ENCODE data around the gene MICU2. TPM values are rescaled to one million over a fixed set of nuclear protein-coding genes. Genes with fewer than 3 reads are reported as not detected.

MICU2 gene
- total and polyA plus RNA-seq, 4 donors: 29.0 to 85.9 (median 39.3) TPM

- ATAC-seq (ENCODE audit: insufficient read depth, low FRiP score): peak; percentile 47
- no peaks in the 10 kb centered on the region for H3K27me3 ChIP-seq (ENCODE audit: control insufficient read depth in 3 of 3, insufficient read depth in 3 of 3, low read length in 2 of 3)
- no peak for DNase-seq
- no peak overlapping the region for H3K9ac ChIP-seq (ENCODE audit: insufficient read depth in 1 of 2, low read length in 2 of 2)
- no peak for TF ChIP-seq CTCF (IDR thresholded peaks at IDR 0.05; ENCODE audit: control extremely low read depth, extremely low read depth)
- H3K4me3 ChIP-seq: no peak overlapping the region
- whole genome bisulfite sequencing, 2 donors: 85 to 88% methylated on average over 6 of the region's 6 CpGs
- H3K9me3 ChIP-seq (ENCODE audit: control insufficient read depth in 4 of 4, insufficient read depth in 3 of 4, low read length in 3 of 4): no peaks in the 10 kb centered on the region
- no peak overlapping the region for H3K27ac ChIP-seq (ENCODE audit: low read depth in 1 of 2, low read length in 1 of 2)
- H3K4me1 ChIP-seq (ENCODE audit: control insufficient read depth in 5 of 5, insufficient read depth in 5 of 5, low read length in 5 of 5): peaks cover 0 to 13% (median 0%) of the 10 kb centered on the region in 5 donors
- no peaks in the 10 kb centered on the region for H3K36me3 ChIP-seq (ENCODE audit: control insufficient read depth in 4 of 4, insufficient read depth in 4 of 4, low read length in 4 of 4)
Measured at GRCh38 chr13:21453387-21454081, 150.4 kb downstream of the MICU2 start.

- Histone ChIP-seq H3K27me3 (ENCODE audit: control insufficient read depth in 3 of 3, insufficient read depth in 3 of 3, low read length in 2 of 3) (no peaks in the 10 kb centered on the region), H3K4me3 (no peak overlapping the region), H3K9ac (ENCODE audit: insufficient read depth in 1 of 2, low read length in 2 of 2) (no peak overlapping the region), H3K4me1 (ENCODE audit: control insufficient read depth in 5 of 5, insufficient read depth in 5 of 5, low read length in 5 of 5) (no peaks in the 10 kb centered on the region), H3K9me3 (ENCODE audit: control insufficient read depth in 4 of 4, insufficient read depth in 3 of 4, low read length in 3 of 4) (no peaks in the 10 kb centered on the region), H3K36me3 (ENCODE audit: control insufficient read depth in 4 of 4, insufficient read depth in 4 of 4, low read length in 4 of 4) (no peaks in the 10 kb centered on the region), H3K27ac (ENCODE audit: low read depth in 1 of 2, low read length in 1 of 2) (no peak overlapping the region)
- WGBS, 2 donors: 31 to 62% methylated on average over 3 of the region's 3 CpGs
- no peak for ATAC-seq (ENCODE audit: insufficient read depth, low FRiP score)
- TF ChIP-seq CTCF (IDR thresholded peaks at IDR 0.05; ENCODE audit: control extremely low read depth, extremely low read depth): no peak
- no peak for DNase-seq
Measured at GRCh38 chr13:21450936-21451335, 153.0 kb downstream of the MICU2 start.

GRCh38 chr13:21446656-21447055 is 157.3 kb downstream of the MICU2 start:
- DNase-seq (no peak), ATAC-seq (ENCODE audit: insufficient read depth, low FRiP score) (no peak)
- Histone ChIP-seq H3K9ac (ENCODE audit: insufficient read depth in 1 of 2, low read length in 2 of 2) (no peak overlapping the region), H3K9me3 (ENCODE audit: control insufficient read depth in 4 of 4, insufficient read depth in 3 of 4, low read length in 3 of 4) (no peaks in the 10 kb centered on the region), H3K36me3 (ENCODE audit: control insufficient read depth in 4 of 4, insufficient read depth in 4 of 4, low read length in 4 of 4) (peaks cover 0 to 2% (median 0%) of the 10 kb centered on the region in 4 donors), H3K27ac (ENCODE audit: low read depth in 1 of 2, low read length in 1 of 2) (no peak overlapping the region), H3K4me3 (no peak overlapping the region), H3K27me3 (ENCODE audit: control insufficient read depth in 3 of 3, insufficient read depth in 3 of 3, low read length in 2 of 3) (no peaks in the 10 kb centered on the region), H3K4me1 (ENCODE audit: control insufficient read depth in 5 of 5, insufficient read depth in 5 of 5, low read length in 5 of 5) (peaks cover 0 to 2% (median 0%) of the 10 kb centered on the region in 5 donors)
- 74 to 87% methylated on average over 2 of the region's 2 CpGs for WGBS, 2 donors
- TF ChIP-seq CTCF (IDR thresholded peaks at IDR 0.05; ENCODE audit: control extremely low read depth, extremely low read depth): no peak
